Hippocampal formation (tissue), 2 donors: ENCODE results near the gene YWHAH.

Source experiments
- DNase-seq, 2 donors: peaks; one replicate each; lab custom pipeline; 2025; lab: John Stamatoyannopoulos, UW

Gene YWHAH

GRCh38 chr22:31950226-31950625 is 5.9 kb downstream of the YWHAH start:
- DNase-seq = peak in 1 of 2 donors; percentile 34

DNA sequence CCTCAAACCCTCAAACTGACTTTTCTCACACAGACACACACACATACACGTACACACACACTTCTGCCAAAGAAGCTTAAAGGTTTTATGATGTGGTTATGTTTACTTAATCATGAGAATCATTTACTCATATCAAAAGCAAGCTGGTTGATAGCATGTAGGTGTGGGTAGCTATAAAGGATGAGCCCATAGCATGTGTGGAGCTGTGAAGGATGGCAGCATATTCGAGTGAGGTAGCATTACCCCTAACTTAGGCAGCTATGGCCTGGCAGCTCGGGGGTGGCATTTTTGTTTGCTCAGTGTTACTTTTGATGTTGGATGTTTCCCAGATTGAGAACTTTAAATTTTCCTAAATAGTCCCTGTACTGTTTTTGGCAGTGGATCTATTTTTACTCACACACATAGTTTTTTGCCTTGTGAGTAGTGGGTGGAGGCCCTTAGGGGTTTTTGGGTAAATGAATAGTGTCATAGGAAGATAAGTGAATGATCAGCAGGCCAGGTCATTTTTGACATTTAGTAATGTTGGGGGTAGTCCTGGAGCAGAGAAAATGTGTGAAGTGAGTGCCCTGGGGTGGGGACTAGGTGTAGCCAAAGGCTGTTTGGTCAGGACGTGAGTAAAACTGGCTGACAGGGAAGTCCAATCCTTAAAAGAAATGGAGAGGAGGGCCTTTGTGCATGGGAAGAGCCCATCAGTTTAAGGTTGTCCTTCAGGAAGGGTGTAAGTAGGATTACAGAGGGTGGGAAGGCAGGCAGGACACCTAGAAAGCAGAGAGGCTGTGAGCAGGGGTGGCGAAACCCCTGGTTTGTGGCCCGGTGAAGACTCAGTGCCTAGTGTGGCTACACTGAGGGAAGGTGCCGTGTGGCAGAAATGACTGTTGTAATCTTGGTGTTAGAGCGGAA is 7.1 kb downstream of the YWHAH start:
- no peak for DNase-seq

DNA sequence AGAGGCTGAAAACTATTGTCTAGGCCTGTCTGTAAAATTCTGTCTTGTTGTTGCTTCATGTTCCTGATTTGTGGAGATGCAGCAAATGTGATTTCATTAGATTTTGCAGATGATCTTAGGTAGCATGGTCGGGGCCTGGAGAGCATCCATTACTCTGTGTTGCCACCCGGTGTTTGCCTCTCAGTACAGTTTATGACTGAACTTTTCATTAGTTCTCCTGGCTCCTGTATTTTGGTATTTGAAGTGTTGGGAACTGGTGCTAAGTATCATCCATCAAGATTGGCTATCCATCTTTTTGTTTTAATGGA is 7.7 kb downstream of the YWHAH start:
- no peak for DNase-seq

DNA sequence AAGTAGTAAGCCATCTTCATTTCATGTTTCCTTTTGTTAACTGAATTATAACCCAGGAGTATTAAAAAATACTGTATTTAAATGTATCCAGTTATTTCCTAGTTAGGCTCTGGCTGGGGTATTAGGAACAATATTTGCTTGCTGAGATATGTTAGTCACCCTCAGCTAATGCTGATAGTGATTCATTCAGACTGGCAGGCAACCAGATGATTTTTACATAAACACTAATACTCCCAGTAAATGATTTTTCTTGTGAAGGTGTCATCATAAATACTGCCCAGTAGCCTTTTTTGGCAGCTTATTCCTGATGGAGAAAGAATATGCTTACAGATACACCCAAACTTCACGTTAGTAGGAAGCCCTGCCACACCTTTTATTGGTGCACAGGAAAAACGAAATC is 8.1 kb downstream of the YWHAH start:
- DNase-seq = no peak

- no peak for DNase-seq
These were observed 8.9 kb downstream of the YWHAH start for GRCh38 chr22:31953261-31953660.

- no peak for DNase-seq
These were observed 10.5 kb downstream of the YWHAH start for GRCh38 chr22:31954535-31955523.

- DNase-seq = no peak
These were observed 12.0 kb downstream of the YWHAH start for GRCh38 chr22:31956360-31956759.

DNA sequence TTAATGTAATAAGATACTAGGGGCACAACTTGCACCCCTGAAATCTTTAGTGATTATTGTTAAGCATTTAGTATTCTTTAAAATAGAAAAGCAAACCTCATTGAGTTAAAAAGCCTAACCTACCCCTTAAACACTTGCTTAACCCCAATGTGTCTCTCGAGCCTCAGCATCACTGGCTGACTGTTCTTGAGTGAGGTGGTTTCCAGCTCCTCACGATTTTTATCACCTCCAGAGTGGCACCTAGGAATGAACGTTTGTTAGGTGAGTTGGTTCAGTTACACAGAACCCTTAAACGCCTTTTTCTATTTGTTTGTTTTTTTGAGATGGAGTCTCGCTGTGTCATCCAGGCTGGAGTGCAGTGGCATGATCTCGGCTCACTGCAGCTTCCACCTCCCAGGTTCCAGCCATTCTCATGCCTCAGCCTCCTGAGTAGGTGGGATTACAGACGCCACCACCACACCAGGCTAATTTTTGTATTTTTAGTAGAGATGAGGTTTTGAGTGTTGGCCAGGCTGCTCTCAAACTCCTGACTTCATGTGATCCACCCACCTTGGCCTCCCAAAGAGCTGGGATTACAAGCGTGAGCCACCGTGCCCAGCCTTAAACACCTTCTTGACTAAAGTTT is 13.7 kb downstream of the YWHAH start:
- DNase-seq = no peak

GRCh38 chr22:31958625-31959239 is 14.4 kb downstream of the YWHAH start:
- DNase-seq = no peak

- DNase-seq = no peak
These were observed 16.4 kb downstream of the YWHAH start for GRCh38 chr22:31960767-31961166.

DNA sequence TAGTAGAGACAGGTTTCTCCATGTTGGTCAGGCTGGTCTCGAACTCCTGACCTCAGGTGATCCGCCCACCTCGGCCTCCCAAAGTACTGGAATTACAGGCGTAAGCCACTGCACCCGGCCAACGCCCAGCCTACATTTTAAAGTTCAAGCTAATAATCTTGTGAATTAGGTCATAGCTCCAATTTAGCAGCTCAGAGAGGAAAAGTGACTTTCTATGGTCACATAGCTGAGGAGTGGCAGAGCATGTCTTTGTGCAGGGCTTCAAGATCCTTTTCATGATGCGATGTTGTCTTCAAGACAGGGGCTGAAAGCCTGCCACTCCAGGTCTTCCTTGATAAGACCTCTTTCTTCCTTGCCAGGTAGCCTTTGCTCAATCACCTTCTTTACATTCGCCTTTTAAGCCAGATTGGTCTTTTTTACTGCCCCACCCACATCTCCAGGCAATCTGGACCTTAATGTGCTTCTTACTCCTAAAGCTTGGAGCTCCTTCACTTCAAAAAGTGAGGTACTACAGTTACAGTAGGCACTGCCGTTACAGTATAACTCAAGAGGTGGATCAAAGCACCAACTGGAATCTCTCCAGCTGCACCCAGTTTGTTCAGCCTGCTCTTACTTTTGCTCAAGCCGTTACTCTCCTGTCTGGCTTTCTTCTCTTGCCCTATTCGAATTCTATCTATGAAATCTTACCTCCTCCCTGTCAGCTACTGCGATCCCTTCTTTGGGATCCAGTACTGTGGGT is 18.2 kb downstream of the YWHAH start:
- no peak for DNase-seq

DNA sequence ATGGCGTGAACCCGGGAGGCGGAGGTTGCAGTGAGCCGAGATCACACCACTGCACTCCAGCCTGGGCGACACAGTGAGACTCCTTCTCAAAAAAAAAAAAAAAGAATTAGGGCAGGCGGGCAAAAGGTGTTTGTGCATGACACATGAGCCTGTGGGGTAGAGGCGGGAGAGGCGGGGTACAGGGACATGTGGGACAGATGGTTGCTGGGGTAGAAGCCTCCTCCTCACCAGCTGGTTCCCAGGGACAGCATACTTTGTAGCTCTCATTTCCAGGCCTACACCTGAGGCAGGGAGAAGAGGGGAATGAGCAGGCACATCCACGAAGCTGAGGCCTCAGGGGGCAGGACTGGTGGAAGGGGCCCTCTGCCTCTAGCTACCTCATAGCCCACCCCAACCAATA is 23.7 kb downstream of the YWHAH start:
- no peak for DNase-seq

DNA sequence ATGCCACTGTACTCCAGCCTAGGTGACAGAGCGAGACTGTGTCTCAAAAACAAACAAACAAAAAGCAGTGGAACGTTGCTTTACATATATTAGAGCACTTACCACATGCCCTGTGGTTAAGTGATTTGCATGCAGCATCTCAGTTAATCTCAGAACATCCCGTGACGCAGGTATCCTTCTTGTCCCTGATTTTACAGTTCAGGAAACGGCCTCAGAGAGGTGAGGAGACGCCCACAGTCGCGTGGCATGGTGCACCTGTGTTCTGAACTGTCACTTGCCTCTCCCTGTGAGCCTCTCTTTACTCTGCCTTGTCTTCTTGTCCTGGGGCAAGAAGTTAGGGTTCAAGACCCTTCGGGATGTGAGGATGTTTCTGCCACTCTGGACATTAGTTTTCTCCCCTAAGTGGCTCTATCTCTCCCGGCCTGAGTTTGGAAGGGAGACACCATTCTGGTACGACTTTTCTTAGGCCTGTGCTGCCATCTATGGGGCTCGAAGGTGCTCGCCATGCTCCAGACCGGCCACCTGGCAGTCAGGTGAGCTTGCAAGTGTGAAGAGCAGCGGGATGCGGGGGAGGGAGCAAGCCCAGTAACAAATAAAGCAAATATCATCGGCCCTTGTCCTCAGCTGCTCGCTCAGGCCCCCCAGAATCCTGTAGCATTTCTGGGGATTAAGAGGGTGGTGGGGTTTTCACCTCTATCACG is 25.6 kb downstream of the YWHAH start:
- DNase-seq = peak; percentile 47 to 63

DNA sequence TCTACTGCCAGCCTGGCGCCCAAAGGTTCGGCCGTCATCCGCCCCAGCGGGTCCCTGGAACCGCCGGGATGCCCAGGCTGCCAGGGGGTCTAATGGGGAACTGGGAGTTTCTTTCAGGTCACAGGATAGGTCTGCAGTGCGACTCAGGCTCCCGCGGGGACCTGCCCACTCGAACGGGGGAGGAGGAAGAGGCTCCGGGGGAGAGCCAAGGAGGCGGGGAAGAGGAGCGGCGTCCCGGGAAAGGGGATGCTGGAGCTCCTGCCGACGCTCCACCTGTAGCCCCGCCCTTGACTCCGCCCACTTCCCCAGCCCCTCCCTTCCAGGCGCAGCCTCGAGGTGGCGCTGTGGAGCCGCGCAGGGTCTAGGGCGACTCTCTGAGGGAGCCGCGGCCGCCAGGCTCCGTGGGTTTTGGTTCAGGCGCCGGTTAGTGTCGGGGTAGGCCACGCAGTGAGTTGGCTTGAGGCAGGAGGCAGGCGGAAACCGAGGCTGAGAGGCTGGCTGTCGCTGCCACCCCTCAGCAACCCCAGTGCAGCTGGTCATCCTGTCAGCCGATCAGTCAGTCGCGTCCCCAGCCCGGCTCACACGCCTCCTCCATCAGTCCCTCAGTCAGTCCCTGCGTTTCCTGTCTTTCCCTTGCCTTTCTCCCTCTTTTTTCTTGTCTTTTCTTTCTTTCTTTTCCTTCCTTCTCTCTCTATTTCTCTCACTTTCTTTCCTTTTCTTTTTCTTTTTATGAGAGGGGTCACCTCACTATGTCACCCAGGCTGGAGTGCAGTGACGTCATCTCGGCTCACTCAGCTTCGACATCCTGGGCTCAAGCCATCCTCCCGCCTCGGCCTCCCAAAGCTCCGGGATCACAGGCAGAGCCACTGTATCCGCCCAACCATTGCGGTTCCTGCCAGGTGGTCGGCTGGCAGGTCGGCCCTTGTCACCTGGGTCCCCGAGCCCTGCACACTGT is 26.4 kb downstream of the YWHAH start:
- peak; percentile 41 to 77 for DNase-seq

DNA sequence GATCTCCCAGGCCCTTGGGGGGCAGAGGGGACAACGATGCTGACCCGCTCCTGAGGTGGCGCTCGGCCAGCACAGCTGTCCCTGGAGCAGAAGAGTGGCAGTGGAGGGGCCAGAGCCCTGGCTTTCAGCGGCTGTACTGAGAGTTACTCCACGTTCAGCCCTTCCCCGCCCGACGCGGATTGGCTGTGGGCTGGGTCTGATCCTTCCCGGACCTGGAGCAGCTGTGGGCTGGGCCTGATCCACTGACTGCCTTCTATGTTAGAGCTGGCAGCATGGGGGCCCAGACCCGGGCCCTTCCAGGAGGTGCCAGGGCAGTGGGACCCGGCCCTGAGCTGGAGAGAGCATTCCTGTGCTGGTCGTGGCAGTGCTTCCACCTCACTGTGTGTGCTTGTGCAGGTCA is 27.8 kb downstream of the YWHAH start:
- DNase-seq = no peak

DNA sequence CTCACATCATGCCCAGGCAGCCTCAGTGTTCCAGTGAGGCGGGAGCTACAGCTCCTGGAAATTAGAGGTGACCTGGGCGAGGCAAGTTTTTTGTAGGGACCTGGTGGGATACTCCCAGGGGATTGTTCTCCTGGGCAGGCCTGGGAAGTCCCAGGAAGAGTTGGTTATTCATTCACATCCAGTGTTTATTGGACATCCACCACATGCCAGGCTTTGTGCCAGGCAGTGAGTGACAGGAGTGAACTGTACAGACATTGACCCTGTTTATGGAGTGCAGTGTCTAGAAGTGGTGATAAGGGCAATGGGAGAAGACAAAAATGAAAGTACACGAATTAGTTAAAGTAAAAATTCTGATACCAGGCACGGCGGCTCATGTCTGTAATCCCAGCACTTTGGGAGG is 29.4 kb downstream of the YWHAH start:
- DNase-seq = no peak

DNA sequence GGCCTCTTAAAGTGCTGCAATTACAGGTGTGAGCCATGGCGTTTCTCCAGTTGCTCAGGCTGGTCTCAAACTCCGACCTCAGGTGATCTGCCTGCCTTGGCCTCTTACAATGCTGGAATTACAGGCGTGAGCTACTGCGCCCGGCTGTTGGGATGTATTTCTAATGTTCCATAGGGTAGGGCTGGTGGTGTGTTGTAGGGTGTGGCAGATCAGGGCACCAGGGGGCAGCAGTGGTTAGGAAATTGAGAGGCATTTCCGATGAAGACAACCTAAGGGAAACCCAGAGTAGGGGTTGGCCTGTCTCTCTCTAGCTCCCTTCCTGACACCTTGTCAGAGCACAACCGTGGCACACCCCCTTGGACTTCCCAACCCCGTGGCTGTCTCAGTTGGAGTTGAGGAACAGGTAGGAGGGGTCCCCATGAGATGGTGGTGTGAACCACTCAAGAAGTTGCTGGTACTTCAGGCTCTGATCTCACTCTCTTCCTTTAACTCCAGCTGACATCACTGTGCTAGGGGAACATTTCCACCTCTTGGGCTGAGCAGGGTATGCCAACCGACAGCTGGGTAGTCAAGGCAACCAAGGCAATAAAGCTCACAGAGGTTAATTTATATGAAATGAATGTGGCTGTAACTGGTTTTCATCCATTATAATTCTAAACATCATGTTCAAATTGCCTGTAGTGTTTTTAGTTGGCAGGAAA is 33.0 kb downstream of the YWHAH start:
- peak in 1 of 2 donors; percentile 48 for DNase-seq

- no peak for DNase-seq
These were observed 33.6 kb downstream of the YWHAH start for GRCh38 chr22:31977939-31978338.

DNA sequence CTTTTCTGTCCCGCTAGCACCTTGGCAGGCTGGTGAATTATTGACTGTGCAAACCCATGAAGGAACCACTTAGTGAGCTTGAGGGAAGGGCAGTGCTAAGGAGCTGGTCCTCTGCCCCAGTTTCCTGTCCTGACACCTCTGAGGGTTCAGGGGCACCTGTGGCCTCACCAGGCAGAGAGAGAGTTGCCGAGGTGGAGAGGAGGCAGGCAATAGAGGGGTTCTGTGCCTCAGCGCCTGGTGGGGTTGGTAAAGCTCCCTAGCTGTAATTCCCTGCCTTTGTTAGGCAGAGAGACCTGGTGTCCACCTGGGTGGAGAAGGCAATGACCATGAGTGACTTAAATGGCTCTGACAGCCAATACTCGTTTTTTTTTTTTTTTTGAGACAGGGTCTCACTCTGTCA is 36.3 kb downstream of the YWHAH start:
- no peak for DNase-seq
